HEK293 (cell line): ENCODE results near the gene GUCY1A2.
A peak's percentile ranks its signal among the peaks of the same experiment; 100 is the strongest.

ENCODE experiments used
- CTCF ChIA-PET: fragments of 350-600 bp; formaldehyde crosslinking; extraction: SDS; loops from one replicate; lab custom pipeline; 2021; ENCODE audit warnings: antibody characterized with exemption; lab: Yijun Ruan, JAX
- POLR2A ChIA-PET: fragments of 300-600 bp; formaldehyde crosslinking; extraction: SDS; loops from one replicate; lab custom pipeline; 2020; ENCODE audit warnings: antibody characterized with exemption, inconsistent platforms; lab: Yijun Ruan, JAX
- H3K27ac ChIP-seq: fragments of 200-500 bp; sonication (Bioruptor generic); 2 replicates; pipeline ENCODE4 v1.5.1; 2014; ENCODE audit warnings: low read depth, low read length, control low read depth, inconsistent platforms; ENCODE audit errors: extremely low read depth
- H3K36me3 ChIP-seq, 2 experiments: fragments of 200-500 bp in 1 of 2; sonication (Bioruptor generic) in 1 of 2; 1 replicate in 1 of 2; 2 replicates in 1 of 2; pipeline ENCODE4 v1.5.1; 2014 to 2017; ENCODE audit warnings: inconsistent platforms in 2 of 2, low read length in 2 of 2; ENCODE audit not compliant: control insufficient read depth in 2 of 2, insufficient read depth in 1 of 2
- H3K4me1 ChIP-seq: fragments of 200-500 bp; sonication (Bioruptor generic); 2 replicates; pipeline ENCODE4 v1.5.1; 2014; ENCODE audit warnings: mild to moderate bottlenecking, low read length, inconsistent platforms; ENCODE audit not compliant: control insufficient read depth, insufficient read depth
- H3K4me3 ChIP-seq: 2 replicates; pipeline ENCODE4 v1.5.1; 2011; ENCODE audit warnings: low read depth, mild to moderate bottlenecking, control low read depth, low read length, moderate library complexity
- H3K9me3 ChIP-seq: fragments of 200-500 bp; sonication (Bioruptor generic); 2 replicates; pipeline ENCODE4 v1.5.1; 2014; ENCODE audit warnings: low read depth, low read length, inconsistent platforms; ENCODE audit not compliant: control insufficient read depth, insufficient read depth
- GFI1B ChIP-seq: fragments of 450-650 bp; formaldehyde crosslinking; IDR thresholded peaks from 2 replicates; pipeline ENCODE4 v1.5.1; 2016; ENCODE audit warnings: missing biosample characterization, missing genetic modification characterization
- GLI4 ChIP-seq: fragments of 450-650 bp; formaldehyde crosslinking; IDR thresholded peaks from 2 replicates; pipeline ENCODE4 v1.5.1; 2016; ENCODE audit warnings: missing biosample characterization, missing genetic modification characterization
- KLF7 ChIP-seq: fragments of 450-650 bp; formaldehyde crosslinking; IDR thresholded peaks from 2 replicates; pipeline ENCODE4 v1.5.1; 2016; ENCODE audit warnings: missing biosample characterization, missing genetic modification characterization, borderline replicate concordance
- ZBTB48 ChIP-seq: fragments of 450-650 bp; formaldehyde crosslinking; IDR thresholded peaks from 2 replicates; pipeline ENCODE4 v1.5.1; 2016; ENCODE audit warnings: missing biosample characterization, missing genetic modification characterization
- ZEB2 ChIP-seq: fragments of 450-650 bp; formaldehyde crosslinking; IDR thresholded peaks from 2 replicates; pipeline ENCODE4 v1.5.1; 2016; ENCODE audit warnings: missing biosample characterization, missing genetic modification characterization
- ZNF174 ChIP-seq: fragments of 450-650 bp; formaldehyde crosslinking; IDR thresholded peaks from 2 replicates; pipeline ENCODE4 v1.5.0; 2017; ENCODE audit warnings: missing biosample characterization, mild to moderate bottlenecking, missing genetic modification characterization
- ZNF211 ChIP-seq: fragments of 450-650 bp; formaldehyde crosslinking; IDR thresholded peaks from 2 replicates; pipeline ENCODE4 v1.5.1; 2016; ENCODE audit warnings: low read depth, missing biosample characterization, missing genetic modification characterization
- ZNF37A ChIP-seq: fragments of 450-650 bp; IDR thresholded peaks from 2 replicates; pipeline ENCODE4 v1.5.1; 2018; ENCODE audit warnings: missing biosample characterization, missing genetic modification characterization
- ZNF404 ChIP-seq: fragments of 450-650 bp; formaldehyde crosslinking; IDR thresholded peaks from 2 replicates; pipeline ENCODE4 v1.5.1; 2017; ENCODE audit warnings: missing biosample characterization, missing genetic modification characterization
- ZNF561 ChIP-seq: fragments of 450-650 bp; IDR thresholded peaks from 2 replicates; pipeline ENCODE4 v1.5.1; 2018; ENCODE audit warnings: missing biosample characterization, missing genetic modification characterization, borderline replicate concordance
- TF ChIP-seq, protein P1 (sequence below): fragments of 450-650 bp; formaldehyde crosslinking; IDR thresholded peaks from 2 replicates; pipeline ENCODE4 v1.5.1; 2016; ENCODE audit warnings: missing biosample characterization, missing genetic modification characterization

Gene GUCY1A2

DNA sequence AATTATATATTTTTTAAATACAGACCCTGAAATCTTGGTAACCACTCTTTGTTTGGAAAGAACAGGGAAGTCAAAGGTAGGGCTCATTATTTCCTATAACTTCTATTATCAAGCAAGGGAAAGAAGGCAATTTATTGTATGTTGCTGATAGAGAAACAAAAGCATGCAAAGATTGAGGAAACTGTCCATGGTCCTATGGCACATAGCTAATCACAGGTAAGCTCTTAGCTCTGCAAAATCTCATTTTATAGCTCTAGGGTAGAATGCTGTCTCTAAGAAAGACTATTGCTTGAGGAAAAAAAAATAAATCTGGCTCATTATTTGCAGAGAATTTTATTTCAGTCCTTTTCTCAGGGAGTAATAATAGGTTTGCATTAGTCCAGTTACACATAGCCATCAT, 7.4 kb upstream of the GUCY1A2 start:
- CTCF ChIA-PET, result interaction anchor here (0.7 to 0.9 kb wide), 2 partner anchors 15 to 869 kb away, joined by 3 to 4 read pairs; no protein-coding TSS in a partner anchor
- Histone ChIP-seq H3K4me3 (no peak overlapping the region), H3K4me1 (no peaks in the 10 kb centered on the region), H3K27ac (no peak overlapping the region), H3K9me3 (no peaks in the 10 kb centered on the region)
- POLR2A ChIA-PET, result no interaction called here
- TF ChIP-seq ZEB2 (tag by site-specific recombination) (no peak), ZBTB48 (tag by site-specific recombination) (no peak), KLF7 (tag by site-specific recombination) (no peak), GFI1B (tag by site-specific recombination) (no peak), ZNF404 (tag by site-specific recombination) (no peak), ZNF211 (tag by site-specific recombination) (no peak)
- TF ChIP-seq, protein P1, sequence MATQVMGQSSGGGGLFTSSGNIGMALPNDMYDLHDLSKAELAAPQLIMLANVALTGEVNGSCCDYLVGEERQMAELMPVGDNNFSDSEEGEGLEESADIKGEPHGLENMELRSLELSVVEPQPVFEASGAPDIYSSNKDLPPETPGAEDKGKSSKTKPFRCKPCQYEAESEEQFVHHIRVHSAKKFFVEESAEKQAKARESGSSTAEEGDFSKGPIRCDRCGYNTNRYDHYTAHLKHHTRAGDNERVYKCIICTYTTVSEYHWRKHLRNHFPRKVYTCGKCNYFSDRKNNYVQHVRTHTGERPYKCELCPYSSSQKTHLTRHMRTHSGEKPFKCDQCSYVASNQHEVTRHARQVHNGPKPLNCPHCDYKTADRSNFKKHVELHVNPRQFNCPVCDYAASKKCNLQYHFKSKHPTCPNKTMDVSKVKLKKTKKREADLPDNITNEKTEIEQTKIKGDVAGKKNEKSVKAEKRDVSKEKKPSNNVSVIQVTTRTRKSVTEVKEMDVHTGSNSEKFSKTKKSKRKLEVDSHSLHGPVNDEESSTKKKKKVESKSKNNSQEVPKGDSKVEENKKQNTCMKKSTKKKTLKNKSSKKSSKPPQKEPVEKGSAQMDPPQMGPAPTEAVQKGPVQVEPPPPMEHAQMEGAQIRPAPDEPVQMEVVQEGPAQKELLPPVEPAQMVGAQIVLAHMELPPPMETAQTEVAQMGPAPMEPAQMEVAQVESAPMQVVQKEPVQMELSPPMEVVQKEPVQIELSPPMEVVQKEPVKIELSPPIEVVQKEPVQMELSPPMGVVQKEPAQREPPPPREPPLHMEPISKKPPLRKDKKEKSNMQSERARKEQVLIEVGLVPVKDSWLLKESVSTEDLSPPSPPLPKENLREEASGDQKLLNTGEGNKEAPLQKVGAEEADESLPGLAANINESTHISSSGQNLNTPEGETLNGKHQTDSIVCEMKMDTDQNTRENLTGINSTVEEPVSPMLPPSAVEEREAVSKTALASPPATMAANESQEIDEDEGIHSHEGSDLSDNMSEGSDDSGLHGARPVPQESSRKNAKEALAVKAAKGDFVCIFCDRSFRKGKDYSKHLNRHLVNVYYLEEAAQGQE (tag by site-specific recombination), result peak; percentile 55
- TF ChIP-seq, all 188 proteins: peak for 1
- H3K36me3 ChIP-seq, result no peaks in the 10 kb centered on the region

DNA sequence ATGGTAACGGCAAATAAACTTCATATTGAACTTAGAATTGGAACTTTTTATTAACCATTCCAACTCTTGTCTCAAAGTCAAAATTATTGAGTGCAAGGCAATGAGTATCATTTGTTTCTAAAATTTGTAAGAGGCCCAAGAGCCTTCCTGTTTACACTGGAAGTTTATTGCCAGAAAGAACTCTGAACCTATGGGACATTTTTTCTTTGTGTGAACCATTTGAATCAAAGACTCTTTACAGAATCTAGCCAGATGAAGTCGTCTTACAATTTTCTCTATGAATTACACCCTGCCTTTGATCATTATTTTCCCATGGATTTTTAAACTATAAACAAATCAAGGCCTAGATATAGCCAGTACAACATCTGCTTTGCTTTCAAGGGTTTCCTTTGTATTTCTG, 2.3 kb upstream of the GUCY1A2 start:
- no peak overlapping the region for H3K4me3 ChIP-seq
- H3K4me1 ChIP-seq, result no peaks in the 10 kb centered on the region
- POLR2A ChIA-PET, result no interaction called here
- H3K36me3 ChIP-seq, result no peaks in the 10 kb centered on the region
- CTCF ChIA-PET, result interaction anchor here (0.5 to 0.6 kb wide), 2 partner anchors 104 to 669 kb away, joined by 3 read pairs; no protein-coding TSS in a partner anchor
- no peak overlapping the region for H3K27ac ChIP-seq
- H3K9me3 ChIP-seq, result no peaks in the 10 kb centered on the region
- no peak for TF ChIP-seq ZNF561 (tag by site-specific recombination)
- no peak for TF ChIP-seq ZNF37A (tag by site-specific recombination)

DNA sequence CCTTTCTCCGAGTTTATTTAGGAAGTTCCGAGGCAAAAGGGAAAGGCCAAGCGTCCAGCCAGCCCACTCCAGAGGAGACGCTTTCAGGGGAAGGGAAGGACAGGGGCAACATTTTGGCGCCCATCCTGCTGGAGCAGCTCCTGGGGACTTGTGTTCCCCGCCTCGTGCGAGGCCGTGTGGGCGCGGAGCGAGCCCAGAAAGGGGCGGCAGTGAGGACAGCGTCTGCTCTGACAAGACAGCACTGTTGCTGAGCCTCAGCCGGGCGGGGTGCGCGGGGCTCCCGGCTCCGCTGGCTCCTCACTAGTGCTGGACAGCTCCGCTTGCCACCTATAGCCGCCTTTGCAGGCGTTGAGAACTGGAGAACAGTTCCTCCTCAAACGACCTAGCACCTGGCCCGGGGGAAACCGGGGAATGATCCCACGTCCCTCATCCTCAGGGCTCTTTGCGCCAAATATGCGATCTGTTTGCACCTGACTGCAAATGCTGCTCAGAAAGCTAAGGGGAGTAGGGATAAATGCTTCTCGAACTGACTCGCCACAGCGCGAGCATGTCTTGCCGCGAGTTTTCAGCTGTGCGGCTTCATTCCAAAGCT, 722 bp upstream of the GUCY1A2 start:
- no peaks in the 10 kb centered on the region for H3K9me3 ChIP-seq
- H3K27ac ChIP-seq, result peak overlapping the region; percentile 24; the same call in 1 of the 2 replicates
- H3K4me3 ChIP-seq, result peak overlapping the region; percentile 76
- POLR2A ChIA-PET, result interaction anchor here (0.6 to 0.7 kb wide), 2 partner anchors 12 to 44 kb away, joined by 3 to 5 read pairs; no protein-coding TSS in a partner anchor
- TF ChIP-seq GLI4 (tag by site-specific recombination), result no peak
- TF ChIP-seq ZNF174, result no peak
- TF ChIP-seq, protein P1 (tag by site-specific recombination), result peak; percentile 89
- TF ChIP-seq, all 188 proteins: peak for 1
- Histone ChIP-seq H3K36me3 (no peaks in the 10 kb centered on the region), H3K4me1 (peaks cover 4% of the 10 kb centered on the region; the same call in 1 of the 2 replicates)
- CTCF ChIA-PET, result interaction anchor here (0.7 to 0.8 kb wide), 2 partner anchors 15 to 19 kb away, joined by 3 to 4 read pairs; no protein-coding TSS in a partner anchor
